GM10248 (cell line): ENCODE data around the gene CCNY.

Experiments used
- CTCF ChIA-PET: fragments of 300-600 bp; sonication (Branson Sonifier 250); formaldehyde crosslinking; extraction: SDS; loops from one replicate; lab custom pipeline; 2021; ENCODE audit warnings: antibody characterized with exemption; lab: Yijun Ruan, JAX
- POLR2A ChIA-PET: fragments of 350-650 bp; sonication (Branson Sonifier 250); formaldehyde crosslinking; extraction: SDS; loops from one replicate; lab custom pipeline; 2020; ENCODE audit warnings: antibody characterized with exemption; lab: Yijun Ruan, JAX
- DNase-seq: peaks from one replicate; pipeline ENCODE4 v3.0.0; 2012; ENCODE audit errors: extremely low spot score
- TF ChIP-seq, protein P1 (sequence below): IDR thresholded peaks from 2 replicates; pipeline ENCODE4 v1.5.1; 2012; ENCODE audit warnings: mild to moderate bottlenecking, low read depth; ENCODE audit errors: extremely low read depth, missing control alignments, control extremely low read depth

Gene CCNY

DNA sequence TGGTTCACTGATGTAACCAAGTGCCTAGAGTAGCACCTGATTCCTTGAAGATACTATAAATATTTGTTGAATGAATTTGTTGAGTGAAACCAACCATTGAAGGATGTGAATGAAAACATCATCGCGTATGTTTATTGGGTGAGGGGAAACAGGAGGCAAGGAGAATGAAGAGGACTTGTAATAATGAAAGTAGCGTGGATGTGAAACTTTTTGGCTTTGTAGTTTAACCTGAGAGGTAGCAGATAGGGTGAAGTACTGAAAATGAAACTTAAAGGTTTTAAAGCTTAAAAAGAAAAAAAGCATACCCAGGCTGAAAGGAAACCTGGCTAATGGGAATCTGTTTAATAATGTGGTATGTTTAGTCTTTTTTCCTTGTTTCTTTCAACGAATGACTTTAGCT is 5.2 kb downstream of the CCNY start:
- ChIA-PET POLR2A (interaction anchor here (1.0 kb wide), 1 partner anchor 215 kb away, joined by 3 read pairs; the partner anchor contains the start of gene CREM), CTCF (interaction anchor here (0.9 to 1.3 kb wide), 4 partner anchors 9 to 215 kb away, joined by 3 to 6 read pairs (median 3); no protein-coding TSS in a partner anchor)
- TF ChIP-seq, protein P1, sequence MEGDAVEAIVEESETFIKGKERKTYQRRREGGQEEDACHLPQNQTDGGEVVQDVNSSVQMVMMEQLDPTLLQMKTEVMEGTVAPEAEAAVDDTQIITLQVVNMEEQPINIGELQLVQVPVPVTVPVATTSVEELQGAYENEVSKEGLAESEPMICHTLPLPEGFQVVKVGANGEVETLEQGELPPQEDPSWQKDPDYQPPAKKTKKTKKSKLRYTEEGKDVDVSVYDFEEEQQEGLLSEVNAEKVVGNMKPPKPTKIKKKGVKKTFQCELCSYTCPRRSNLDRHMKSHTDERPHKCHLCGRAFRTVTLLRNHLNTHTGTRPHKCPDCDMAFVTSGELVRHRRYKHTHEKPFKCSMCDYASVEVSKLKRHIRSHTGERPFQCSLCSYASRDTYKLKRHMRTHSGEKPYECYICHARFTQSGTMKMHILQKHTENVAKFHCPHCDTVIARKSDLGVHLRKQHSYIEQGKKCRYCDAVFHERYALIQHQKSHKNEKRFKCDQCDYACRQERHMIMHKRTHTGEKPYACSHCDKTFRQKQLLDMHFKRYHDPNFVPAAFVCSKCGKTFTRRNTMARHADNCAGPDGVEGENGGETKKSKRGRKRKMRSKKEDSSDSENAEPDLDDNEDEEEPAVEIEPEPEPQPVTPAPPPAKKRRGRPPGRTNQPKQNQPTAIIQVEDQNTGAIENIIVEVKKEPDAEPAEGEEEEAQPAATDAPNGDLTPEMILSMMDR: no peak
- DNase-seq: peak; percentile 70

DNA sequence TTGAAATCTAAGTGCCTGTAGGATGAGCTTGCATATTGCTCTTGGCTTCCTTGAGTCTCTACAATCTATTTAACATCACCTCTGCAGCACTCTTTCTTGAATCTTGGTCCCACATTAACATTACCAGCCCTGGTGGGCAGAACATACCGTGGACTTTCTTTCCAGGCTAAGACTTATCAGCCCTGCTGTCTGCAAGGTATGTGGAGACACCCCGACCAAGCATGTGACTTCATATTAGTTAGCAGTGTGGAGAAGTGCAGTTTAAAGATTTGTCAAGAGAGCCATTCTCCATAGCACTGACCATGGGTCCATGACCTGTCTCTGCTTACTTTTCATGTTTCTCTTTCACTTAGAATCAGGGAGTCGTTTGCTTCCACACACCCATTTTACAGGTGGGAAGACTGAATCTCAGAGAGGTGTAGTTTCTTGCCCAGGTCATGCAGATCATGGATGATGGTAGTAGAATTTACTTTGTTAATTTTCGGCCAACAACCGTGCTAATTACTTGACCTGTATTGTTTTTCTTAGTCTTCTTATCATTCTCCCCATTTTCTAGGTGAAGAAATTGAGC is 6.0 kb downstream of the CCNY start:
- no peak for DNase-seq
- POLR2A ChIA-PET: interaction anchor here (1.0 kb wide), 1 partner anchor 216 kb away, joined by 3 read pairs; the partner anchor contains the start of gene CREM
- TF ChIP-seq, protein P1: no peak
- CTCF ChIA-PET: interaction anchor here (0.9 to 1.3 kb wide), 3 partner anchors 8 to 216 kb away, joined by 3 to 6 read pairs (median 3); no protein-coding TSS in a partner anchor

DNA sequence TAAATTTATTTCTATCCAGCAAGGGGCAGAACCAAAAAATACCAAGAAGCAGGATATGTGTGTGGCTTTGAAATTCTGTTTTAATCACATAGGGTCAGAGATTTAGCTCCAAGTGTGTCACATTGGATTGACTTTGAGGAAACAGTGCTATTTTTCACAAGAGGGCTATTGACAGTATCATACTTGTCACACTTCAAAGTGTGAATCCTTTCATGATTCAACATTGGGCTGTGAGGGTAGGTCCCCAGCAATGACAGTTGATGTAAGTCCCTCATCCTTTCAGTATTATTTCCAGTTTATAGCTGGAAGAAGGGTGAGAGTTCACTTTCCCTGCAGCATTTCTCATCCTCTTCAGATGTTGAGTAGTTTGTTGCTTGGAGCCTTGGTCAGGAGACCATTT is 7.4 kb downstream of the CCNY start:
- POLR2A ChIA-PET: no interaction called here
- CTCF ChIA-PET: interaction anchor here (1.3 kb wide), 1 partner anchor 10 kb away, joined by 6 read pairs; no protein-coding TSS in a partner anchor
- TF ChIP-seq, protein P1: no peak
- DNase-seq: no peak

DNA sequence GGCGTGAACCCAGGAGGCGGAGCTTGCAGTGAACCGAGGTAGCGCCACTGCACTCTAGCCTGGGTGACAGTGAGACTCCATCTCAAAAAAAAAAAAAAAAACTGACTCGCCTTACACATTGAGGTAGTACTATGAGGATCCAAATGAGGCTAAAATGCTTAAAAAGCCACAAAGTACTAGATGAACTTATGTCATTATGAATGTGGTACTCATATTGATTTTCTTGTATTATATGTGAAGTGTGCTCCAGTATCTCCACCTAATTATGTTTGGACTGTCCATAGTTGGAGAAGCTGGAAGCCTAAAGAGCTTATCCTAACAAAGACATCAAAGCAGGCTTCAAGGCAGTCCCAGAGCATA is 9.1 kb downstream of the CCNY start:
- TF ChIP-seq, protein P1: no peak
- ChIA-PET POLR2A (interaction anchor here (0.6 kb wide), 2 partner anchors 9 to 260 kb away, joined by 3 to 5 read pairs; no protein-coding TSS in a partner anchor), CTCF (interaction anchor here (1.1 to 1.5 kb wide), 3 partner anchors 9 to 52 kb away, joined by 3 to 4 read pairs (median 3); no protein-coding TSS in a partner anchor)
- no peak for DNase-seq

DNA sequence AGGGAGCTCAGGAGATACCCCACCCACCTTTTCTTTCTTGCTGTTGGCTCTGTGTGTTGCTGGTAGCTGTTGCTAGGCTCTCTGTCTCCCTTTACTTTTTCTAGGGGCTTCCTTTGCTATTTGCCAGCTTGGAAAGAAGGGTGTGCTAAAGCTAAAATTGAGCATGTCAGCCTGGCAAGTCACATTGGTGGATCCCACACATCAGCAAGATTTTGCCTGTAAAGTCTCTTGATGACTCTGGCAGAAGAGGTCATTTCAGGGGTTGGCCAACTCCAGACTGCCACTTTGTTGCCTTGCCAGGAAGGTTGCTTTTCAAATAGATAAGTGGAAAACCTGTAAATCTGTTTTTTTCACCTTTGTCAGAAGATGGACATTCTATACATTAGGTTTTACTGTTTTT is 9.9 kb downstream of the CCNY start:
- TF ChIP-seq, protein P1: no peak
- CTCF ChIA-PET: interaction anchor here (1.0 to 1.5 kb wide), 5 partner anchors 8 to 52 kb away, joined by 3 to 5 read pairs (median 3); no protein-coding TSS in a partner anchor
- DNase-seq: no peak
- POLR2A ChIA-PET: no interaction called here

DNA sequence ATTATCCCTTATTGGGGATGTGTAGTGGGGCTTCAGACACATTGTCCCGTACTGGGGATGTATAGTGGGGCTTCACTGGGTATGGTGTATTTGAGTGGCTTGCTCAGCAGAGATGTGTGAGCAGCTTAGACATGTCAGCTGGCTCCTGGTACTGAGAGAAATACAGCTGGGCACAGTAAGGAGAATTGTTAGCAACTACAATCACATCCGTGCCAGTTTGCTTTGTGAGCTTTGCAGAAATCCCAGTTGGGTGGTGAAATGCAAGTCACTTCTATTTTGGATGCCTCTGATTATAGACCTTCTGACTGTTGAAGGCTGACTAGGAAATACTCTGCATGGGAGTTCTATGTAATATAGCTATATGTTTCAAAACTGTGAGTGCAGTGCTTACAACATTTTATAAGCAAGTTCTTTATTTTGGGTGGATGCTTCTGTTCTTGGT is 10.8 kb downstream of the CCNY start:
- TF ChIP-seq, protein P1: no peak
- CTCF ChIA-PET: interaction anchor here (0.7 to 1.5 kb wide), 4 partner anchors 9 to 221 kb away, joined by 3 to 6 read pairs (median 3); partner anchors contain the start of gene CREM
- DNase-seq: no peak
- POLR2A ChIA-PET: no interaction called here
